Esophagus squamous epithelium (tissue), 5 donors: ENCODE measurements around the gene WAPL. TPM values are rescaled to one million over a fixed set of nuclear protein-coding genes. Genes with fewer than 3 reads are reported as not detected.

Experiments
- DNase-seq: peaks from one replicate; lab custom pipeline; 2025; lab: John Stamatoyannopoulos, UW
- H3K27ac ChIP-seq, 4 donors: fragments of 200-600 bp; sonication (generic); one replicate each; pipeline ENCODE4 v1.5.1; 2016 to 2019; ENCODE audit warnings: mild to moderate bottlenecking in 1 of 4
- H3K27me3 ChIP-seq, 4 donors: fragments of 200-600 bp; sonication (generic); 1 replicate in 3 of 4; 2 replicates in 1 of 4; pipeline versions ENCODE4 v1.5.1 to v1.6.0; 2017 to 2021; ENCODE audit warnings: antibody characterized with exemption in 1 of 4
- H3K36me3 ChIP-seq, 3 donors: fragments of 200-600 bp; sonication (generic); one replicate each; pipeline ENCODE4 v1.5.1; 2016 to 2019
- H3K4me1 ChIP-seq, 3 donors: fragments of 200-600 bp; sonication (generic); one replicate each; pipeline ENCODE4 v1.5.1; 2017 to 2019
- H3K4me3 ChIP-seq, 4 donors: fragments of 200-600 bp; sonication (generic); 1 replicate in 3 of 4; 2 replicates in 1 of 4; pipeline ENCODE4 v1.5.1; 2016 to 2019; ENCODE audit warnings: mild to moderate bottlenecking in 2 of 4, moderate library complexity in 1 of 4
- H3K9me3 ChIP-seq, 3 donors: fragments of 200-600 bp; sonication (generic); one replicate each; pipeline ENCODE4 v1.5.1; 2016 to 2019
- POLR2A ChIP-seq, 4 donors: fragments of 450-650 bp; IDR thresholded peaks; one replicate each; pipeline ENCODE4 v1.6.1; 2017; ENCODE audit warnings: antibody characterized with exemption in 4 of 4, mild to moderate bottlenecking in 4 of 4, moderate library complexity in 3 of 4
- WGBS, 2 donors: methylation state at CpG; one replicate each; pipeline ENCODE4 v1.1.5; 2018; 5-methylcytosine and 5-hydroxymethylcytosine counted together
- intact Hi-C: fragments of 100-400 bp; cut with DNase I; formaldehyde crosslinking; loops from one replicate; pipeline ENCODE4 v1.15.0; 2022
- total RNA-seq, 4 donors: library from RNA; depleted of rRNA; stranded (reverse); fragments of >200 nt; gene quantifications; one replicate each; pipeline ENCODE4 v1.1.0, GENCODE V29; 2016
- TF ChIP-seq, protein P1 (sequence below), 6 experiments: fragments of 450-650 bp in 4 of 6; fragments of 200-600 bp in 2 of 6; sonication (generic) in 2 of 6; IDR thresholded peaks; one replicate each; pipeline ENCODE4 v1.5.1; 2016 to 2019; ENCODE audit warnings: antibody characterized with exemption in 6 of 6, mild to moderate bottlenecking in 4 of 6, moderate library complexity in 4 of 6
- donor health status: DM: yes; HTN: yes; CAD: no.

WAPL gene
- total RNA-seq, 4 donors from 2014 or later = 21.4 to 44.4 (median 28.2) TPM

DNA sequence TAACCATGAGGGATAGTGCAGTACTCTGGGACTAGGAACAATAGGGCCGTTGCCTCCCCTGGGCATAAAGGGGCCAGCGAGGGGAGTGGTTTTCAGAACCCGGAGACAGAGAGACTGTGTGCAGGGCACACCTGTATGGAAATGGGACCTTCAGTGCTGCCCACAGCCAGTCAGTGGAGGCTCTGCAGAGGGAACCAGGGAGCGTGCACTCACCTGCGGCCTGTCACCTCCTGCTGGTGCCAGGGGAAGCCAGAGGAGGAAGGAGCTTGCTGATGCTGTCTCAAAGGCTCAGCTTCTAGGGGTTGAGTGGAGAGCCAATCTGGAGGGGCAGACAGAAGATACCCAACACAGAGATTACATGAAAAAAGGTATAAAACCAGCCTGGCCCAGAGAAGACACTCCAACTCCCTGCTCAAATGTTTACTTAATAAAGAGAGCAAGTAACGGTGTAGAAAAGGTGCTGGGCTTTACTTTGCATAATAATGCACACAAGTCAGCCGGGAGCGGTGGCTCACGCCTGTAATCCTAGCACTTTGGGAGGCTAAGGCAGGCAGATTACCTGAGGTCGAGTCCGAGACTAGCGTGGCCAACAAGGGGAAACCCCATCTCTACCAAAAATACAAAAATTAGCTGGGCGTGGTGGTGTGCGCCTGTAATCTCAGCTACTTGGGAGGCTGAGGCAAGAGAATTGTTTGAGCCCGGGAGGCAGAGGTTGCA, 35.5 kb upstream of the WAPL start:
- H3K27ac ChIP-seq = no peak overlapping the region

DNA sequence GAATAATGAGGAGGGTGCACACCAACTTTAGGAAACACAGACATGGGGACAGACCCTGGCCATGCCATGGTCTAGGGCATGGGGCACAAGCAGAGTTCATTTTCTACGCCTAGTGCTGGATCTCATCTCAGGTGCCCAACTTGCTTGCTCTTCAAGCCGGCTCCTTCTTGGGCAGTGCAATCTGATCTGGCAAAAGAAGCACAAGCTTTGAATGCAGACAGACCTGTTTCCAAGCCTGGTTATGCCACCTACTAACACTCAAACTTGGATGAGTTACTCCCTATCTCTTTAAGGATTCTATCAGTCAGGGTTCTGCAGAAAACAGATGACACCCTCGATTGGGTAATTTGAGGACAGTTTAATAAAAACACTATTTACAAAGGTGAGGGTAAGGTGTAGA, 34.9 kb upstream of the WAPL start:
- H3K27me3 ChIP-seq = no peaks in the 10 kb centered on the region
- no peaks in the 10 kb centered on the region for H3K9me3 ChIP-seq
- H3K36me3 ChIP-seq = no peaks in the 10 kb centered on the region
- DNase-seq = no peak
- 44 to 67% methylated on average over 3 of the region's 3 CpGs for WGBS, 2 donors
- no peak overlapping the region for H3K4me3 ChIP-seq
- no peak overlapping the region for H3K27ac ChIP-seq
- intact Hi-C loops = no loop called here
- peaks cover 0 to 8% (median 0%) of the 10 kb centered on the region in 3 donors for H3K4me1 ChIP-seq
- TF ChIP-seq, protein P1, sequence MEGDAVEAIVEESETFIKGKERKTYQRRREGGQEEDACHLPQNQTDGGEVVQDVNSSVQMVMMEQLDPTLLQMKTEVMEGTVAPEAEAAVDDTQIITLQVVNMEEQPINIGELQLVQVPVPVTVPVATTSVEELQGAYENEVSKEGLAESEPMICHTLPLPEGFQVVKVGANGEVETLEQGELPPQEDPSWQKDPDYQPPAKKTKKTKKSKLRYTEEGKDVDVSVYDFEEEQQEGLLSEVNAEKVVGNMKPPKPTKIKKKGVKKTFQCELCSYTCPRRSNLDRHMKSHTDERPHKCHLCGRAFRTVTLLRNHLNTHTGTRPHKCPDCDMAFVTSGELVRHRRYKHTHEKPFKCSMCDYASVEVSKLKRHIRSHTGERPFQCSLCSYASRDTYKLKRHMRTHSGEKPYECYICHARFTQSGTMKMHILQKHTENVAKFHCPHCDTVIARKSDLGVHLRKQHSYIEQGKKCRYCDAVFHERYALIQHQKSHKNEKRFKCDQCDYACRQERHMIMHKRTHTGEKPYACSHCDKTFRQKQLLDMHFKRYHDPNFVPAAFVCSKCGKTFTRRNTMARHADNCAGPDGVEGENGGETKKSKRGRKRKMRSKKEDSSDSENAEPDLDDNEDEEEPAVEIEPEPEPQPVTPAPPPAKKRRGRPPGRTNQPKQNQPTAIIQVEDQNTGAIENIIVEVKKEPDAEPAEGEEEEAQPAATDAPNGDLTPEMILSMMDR (IDR thresholded peaks at IDR 0.05) = no peak
- TF ChIP-seq POLR2A (IDR thresholded peaks at IDR 0.05) = no peak

More for the DNA sequence above, 35.5 kb upstream of the WAPL start:
- DNase-seq = no peak
- Histone ChIP-seq H3K9me3 (no peaks in the 10 kb centered on the region), H3K27me3 (no peaks in the 10 kb centered on the region), H3K4me1 (peaks cover 0 to 8% (median 0%) of the 10 kb centered on the region in 3 donors), H3K4me3 (no peak overlapping the region), H3K36me3 (no peaks in the 10 kb centered on the region)
- WGBS, 2 donors = 84 to 85% methylated on average over 6 to 14 of the region's 15 CpGs
- intact Hi-C loops = no loop called here
- TF ChIP-seq POLR2A (IDR thresholded peaks at IDR 0.05) = no peak
- TF ChIP-seq, protein P1 (IDR thresholded peaks at IDR 0.05) = no peak

DNA sequence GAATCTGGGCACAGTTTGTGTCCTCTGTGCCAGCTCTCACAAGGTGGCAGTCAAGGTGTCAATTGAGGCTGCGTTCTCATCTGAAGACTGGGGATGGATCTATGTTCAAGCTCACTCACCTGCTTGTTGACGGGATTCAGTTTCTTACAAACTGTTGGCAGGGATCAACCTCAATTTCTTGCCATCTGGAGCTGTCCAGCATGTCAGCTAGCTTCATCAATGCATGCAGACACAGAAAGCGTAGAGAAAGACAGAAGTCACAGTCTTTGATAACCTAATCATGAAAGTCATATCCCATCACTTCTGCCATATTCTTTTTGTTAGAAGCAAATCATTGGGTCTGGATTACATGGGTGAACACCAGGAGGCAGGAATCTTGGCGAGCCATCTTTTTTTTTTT, 32.0 kb upstream of the WAPL start:
- Histone ChIP-seq H3K9me3 (no peaks in the 10 kb centered on the region), H3K27ac (no peak overlapping the region), H3K4me1 (peaks cover 0 to 8% (median 0%) of the 10 kb centered on the region in 3 donors), H3K27me3 (no peaks in the 10 kb centered on the region), H3K36me3 (no peaks in the 10 kb centered on the region), H3K4me3 (no peak overlapping the region)
- WGBS, 2 donors = 81 to 88% methylated on average over 4 of the region's 4 CpGs
- TF ChIP-seq, protein P1 (IDR thresholded peaks at IDR 0.05) = no peak
- TF ChIP-seq POLR2A (IDR thresholded peaks at IDR 0.05) = no peak
- no peak for DNase-seq
- intact Hi-C loops = no loop called here

DNA sequence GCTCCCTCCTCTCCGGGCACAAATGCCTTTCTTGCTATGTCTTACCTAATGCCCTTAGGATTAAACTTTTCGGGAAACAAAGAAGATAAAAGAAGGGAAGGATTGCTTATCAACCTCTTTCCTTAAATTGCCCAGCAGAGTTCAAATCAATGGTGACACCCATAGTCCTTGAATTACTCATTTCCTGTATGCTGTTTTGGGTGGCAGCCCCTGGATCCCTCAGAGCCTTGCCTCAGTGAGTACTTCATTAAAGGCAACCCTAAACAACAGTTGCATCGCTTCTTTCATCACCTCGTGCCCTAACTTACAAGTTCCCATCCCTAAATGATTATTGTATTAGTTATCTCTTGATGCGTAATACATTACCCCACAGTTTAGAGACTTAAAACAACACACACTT, 31.6 kb upstream of the WAPL start:
- intact Hi-C loops = no loop called here
- Histone ChIP-seq H3K9me3 (no peaks in the 10 kb centered on the region), H3K27me3 (no peaks in the 10 kb centered on the region), H3K4me3 (no peak overlapping the region), H3K27ac (no peak overlapping the region), H3K4me1 (peaks cover 0 to 8% (median 0%) of the 10 kb centered on the region in 3 donors), H3K36me3 (no peaks in the 10 kb centered on the region)
- DNase-seq = no peak
- WGBS, 2 donors = 68 to 69% methylated on average over 5 of the region's 5 CpGs
- no peak for TF ChIP-seq POLR2A (IDR thresholded peaks at IDR 0.05)
- TF ChIP-seq, protein P1 (IDR thresholded peaks at IDR 0.05) = no peak

DNA sequence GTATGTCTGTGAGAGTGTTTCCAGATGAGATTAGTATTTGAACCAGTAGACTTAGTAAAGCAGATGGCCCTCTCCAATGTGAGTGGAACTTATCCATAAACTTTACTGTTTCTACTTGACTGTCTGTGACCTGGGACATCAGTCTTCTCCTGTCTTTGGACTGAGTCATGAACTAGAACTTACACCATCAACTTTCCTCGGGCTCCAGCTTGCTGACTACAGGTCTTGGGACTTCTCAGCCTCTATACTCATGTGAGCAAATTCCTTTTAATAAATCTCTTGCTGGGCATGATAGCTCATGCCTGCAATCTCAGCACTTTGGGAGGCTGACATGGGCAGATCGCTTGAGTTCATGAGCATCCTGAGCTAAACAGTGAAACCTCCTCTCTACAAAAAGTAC, 25.7 kb upstream of the WAPL start:
- H3K27ac ChIP-seq = no peak overlapping the region
- no peak for DNase-seq

More for the DNA sequence above, 25.7 kb upstream of the WAPL start:
- WGBS, 2 donors = 16 to 60% methylated on average over 2 of the region's 2 CpGs
- TF ChIP-seq, protein P1 (IDR thresholded peaks at IDR 0.05) = no peak
- no peak for TF ChIP-seq POLR2A (IDR thresholded peaks at IDR 0.05)
- no peaks in the 10 kb centered on the region for H3K27me3 ChIP-seq
- intact Hi-C loops = no loop called here
- no peaks in the 10 kb centered on the region for H3K36me3 ChIP-seq
- no peak overlapping the region for H3K4me3 ChIP-seq
- no peaks in the 10 kb centered on the region for H3K9me3 ChIP-seq
- H3K4me1 ChIP-seq = peaks cover 0 to 6% (median 0%) of the 10 kb centered on the region in 3 donors
